HFFc6 (cell line): ENCODE measurements around the gene TENM4. TPM values are rescaled to one million over a fixed set of nuclear protein-coding genes. Genes with fewer than 3 reads are reported as not detected.

Experiments used
- DNase-seq: peaks from one replicate; pipeline ENCODE4 v3.0.0-alpha.2; 2018
- H3K27ac Mint-ChIP-seq: 2 replicates; pipeline ENCODE4 v1.8.0; 2020; ENCODE audit warnings: mild to moderate bottlenecking, mixed read lengths
- H3K27me3 Mint-ChIP-seq: 2 replicates; pipeline ENCODE4 v1.8.0; 2021; ENCODE audit warnings: mild to moderate bottlenecking, moderate library complexity, mixed read lengths; ENCODE audit not compliant: insufficient read depth
- H3K36me3 Mint-ChIP-seq: 2 replicates; pipeline ENCODE4 v1.8.0; 2021; ENCODE audit warnings: low read depth, mixed read lengths
- H3K4me1 Mint-ChIP-seq: 2 replicates; pipeline ENCODE4 v1.8.0; 2020; ENCODE audit warnings: low read depth, mixed read lengths
- H3K4me3 Mint-ChIP-seq: 2 replicates; pipeline ENCODE4 v1.8.0; 2020; ENCODE audit warnings: mild to moderate bottlenecking, moderate library complexity, mixed read lengths
- H3K9me3 Mint-ChIP-seq: 2 replicates; pipeline ENCODE4 v1.8.0; 2020; ENCODE audit warnings: mild to moderate bottlenecking, mixed read lengths
- total RNA-seq, 6 experiments: library from RNA; stranded (reverse); fragmentation: NEBNext Ultra II Directional; extraction: Animal tissue kit (Norgen Biotek cat#: 25700); gene quantifications; 2 replicates in 1 of 6; 3 replicates in 5 of 6; pipeline ENCODE4 v1.2.3, GENCODE V29; 2021
- TF ChIP-seq, protein P1 (sequence below): fragments of 200-600 bp; sonication (generic); IDR thresholded peaks from 2 replicates; pipeline ENCODE4 v1.5.0; 2021; ENCODE audit warnings: antibody characterized with exemption, mild to moderate bottlenecking

The TENM4 gene
- total RNA-seq, 6 experiments from 2014 or later, result 20.9 to 45.5 (median 26.5) TPM

DNA sequence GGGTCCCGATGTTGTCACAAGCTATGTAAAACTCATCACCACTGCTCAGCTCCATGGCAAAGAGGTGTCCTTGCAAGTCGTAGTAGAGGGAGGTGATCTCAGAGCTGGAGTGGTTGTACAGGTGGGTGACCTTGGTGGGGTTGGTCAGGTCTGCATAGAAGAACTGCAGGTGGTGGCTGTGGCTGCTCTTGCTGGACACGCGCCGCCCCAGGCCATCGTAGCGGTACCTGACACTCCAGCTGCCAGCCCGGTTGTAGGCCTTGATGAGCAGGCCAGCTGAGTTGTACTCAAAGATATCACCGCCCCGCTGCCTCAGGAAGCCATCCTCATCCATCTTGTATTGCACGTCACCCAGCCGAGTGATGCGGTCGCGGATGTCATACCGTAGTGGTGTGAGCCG is 771.6 kb downstream of the TENM4 start:
- peaks cover 2% of the 10 kb centered on the region; the same call in 1 of the 2 replicates for H3K27me3 Mint-ChIP-seq
- no peaks in the 10 kb centered on the region for H3K9me3 Mint-ChIP-seq
- no peak overlapping the region for H3K27ac Mint-ChIP-seq
- peaks cover 41% of the 10 kb centered on the region for H3K4me1 Mint-ChIP-seq
- no peak overlapping the region for H3K4me3 Mint-ChIP-seq
- DNase-seq, result no peak
- TF ChIP-seq, protein P1, sequence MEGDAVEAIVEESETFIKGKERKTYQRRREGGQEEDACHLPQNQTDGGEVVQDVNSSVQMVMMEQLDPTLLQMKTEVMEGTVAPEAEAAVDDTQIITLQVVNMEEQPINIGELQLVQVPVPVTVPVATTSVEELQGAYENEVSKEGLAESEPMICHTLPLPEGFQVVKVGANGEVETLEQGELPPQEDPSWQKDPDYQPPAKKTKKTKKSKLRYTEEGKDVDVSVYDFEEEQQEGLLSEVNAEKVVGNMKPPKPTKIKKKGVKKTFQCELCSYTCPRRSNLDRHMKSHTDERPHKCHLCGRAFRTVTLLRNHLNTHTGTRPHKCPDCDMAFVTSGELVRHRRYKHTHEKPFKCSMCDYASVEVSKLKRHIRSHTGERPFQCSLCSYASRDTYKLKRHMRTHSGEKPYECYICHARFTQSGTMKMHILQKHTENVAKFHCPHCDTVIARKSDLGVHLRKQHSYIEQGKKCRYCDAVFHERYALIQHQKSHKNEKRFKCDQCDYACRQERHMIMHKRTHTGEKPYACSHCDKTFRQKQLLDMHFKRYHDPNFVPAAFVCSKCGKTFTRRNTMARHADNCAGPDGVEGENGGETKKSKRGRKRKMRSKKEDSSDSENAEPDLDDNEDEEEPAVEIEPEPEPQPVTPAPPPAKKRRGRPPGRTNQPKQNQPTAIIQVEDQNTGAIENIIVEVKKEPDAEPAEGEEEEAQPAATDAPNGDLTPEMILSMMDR, result no peak
- peaks cover 36% of the 10 kb centered on the region for H3K36me3 Mint-ChIP-seq

DNA sequence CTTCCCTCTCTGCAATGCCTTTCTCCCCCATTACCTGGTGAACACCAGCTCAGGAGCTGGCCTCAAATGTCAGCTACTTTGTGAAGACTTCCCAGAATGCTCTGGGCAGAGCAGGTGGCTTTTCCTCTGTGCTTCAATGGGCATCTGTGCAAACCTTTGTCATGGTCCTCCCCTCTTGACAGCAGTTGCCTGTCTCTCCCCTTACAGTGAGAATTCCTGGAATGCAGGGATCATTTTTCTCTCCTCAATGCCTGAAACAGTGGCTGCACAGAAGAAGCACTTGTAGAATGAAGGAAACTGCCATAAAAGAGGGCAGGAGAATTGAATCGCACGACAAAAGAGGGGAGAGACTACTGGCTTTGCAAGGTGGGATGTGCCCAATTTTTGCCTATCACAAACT is 773.4 kb downstream of the TENM4 start:
- Mint-ChIP-seq H3K4me3 (no peak overlapping the region), H3K36me3 (peaks cover 48% of the 10 kb centered on the region), H3K27ac (no peak overlapping the region), H3K9me3 (no peaks in the 10 kb centered on the region), H3K4me1 (peaks cover 59% of the 10 kb centered on the region), H3K27me3 (peaks cover 2% of the 10 kb centered on the region; the same call in 1 of the 2 replicates)
- TF ChIP-seq, protein P1, result no peak
- no peak for DNase-seq

DNA sequence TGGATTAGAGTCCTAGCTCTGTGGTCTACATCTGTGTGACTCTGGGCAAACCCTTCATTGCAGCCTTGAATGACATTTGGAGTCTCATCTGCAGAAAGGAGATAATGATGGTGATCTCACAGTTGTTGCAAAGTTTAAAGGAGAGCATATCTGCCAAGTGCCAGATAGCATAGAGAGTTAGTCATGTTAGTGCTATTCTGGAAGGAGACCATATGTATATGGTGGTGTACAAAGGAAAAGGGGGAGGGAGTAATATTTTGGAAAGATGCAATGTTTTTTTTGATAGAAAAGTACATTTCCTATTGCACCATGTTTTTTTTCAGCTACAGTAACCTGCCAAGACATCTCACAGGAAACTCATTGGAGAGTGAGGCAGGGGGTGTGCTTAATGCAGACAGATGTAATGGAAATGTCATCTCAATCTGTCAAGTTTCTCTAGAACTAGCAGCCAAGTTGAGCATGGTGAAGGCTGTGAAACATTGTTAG is 774.1 kb downstream of the TENM4 start:
- H3K27me3 Mint-ChIP-seq, result peaks cover 2% of the 10 kb centered on the region; the same call in 1 of the 2 replicates
- H3K36me3 Mint-ChIP-seq, result peaks cover 46% of the 10 kb centered on the region
- H3K9me3 Mint-ChIP-seq, result no peaks in the 10 kb centered on the region
- TF ChIP-seq, protein P1, result no peak
- peaks cover 59% of the 10 kb centered on the region for H3K4me1 Mint-ChIP-seq
- H3K4me3 Mint-ChIP-seq, result no peak overlapping the region
- 0 out of 2 replicates have a peak overlapping the region, but pooled peaks have one; percentile 0 for H3K27ac Mint-ChIP-seq
- DNase-seq, result peak; percentile 58

DNA sequence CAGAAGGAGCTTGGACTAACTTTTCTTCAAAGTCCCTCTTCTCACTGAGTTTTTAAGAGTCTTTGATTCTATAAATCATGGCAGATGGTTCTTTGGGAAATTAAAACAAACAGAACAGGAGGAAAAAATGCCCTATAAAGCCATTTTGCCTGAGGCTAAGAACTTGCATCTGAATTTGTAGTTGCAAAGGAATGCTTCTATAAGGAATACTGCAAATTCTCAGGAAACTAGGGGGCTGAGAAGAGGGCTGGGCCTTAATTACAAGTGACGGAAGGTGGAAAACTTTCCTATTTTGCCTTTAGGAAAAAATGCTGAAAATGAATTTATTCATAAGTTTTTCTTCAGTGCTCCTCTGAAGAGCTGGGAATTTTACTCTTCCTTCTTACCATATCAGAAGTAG is 776.2 kb downstream of the TENM4 start:
- peaks cover 59% of the 10 kb centered on the region for H3K4me1 Mint-ChIP-seq
- peak overlapping the region; percentile 1 for H3K27ac Mint-ChIP-seq
- peaks cover 2% of the 10 kb centered on the region; the same call in 1 of the 2 replicates for H3K27me3 Mint-ChIP-seq
- H3K4me3 Mint-ChIP-seq, result peak overlapping the region; percentile 7
- peak; percentile 78 for DNase-seq
- H3K36me3 Mint-ChIP-seq, result peaks cover 27% of the 10 kb centered on the region
- TF ChIP-seq, protein P1, result no peak
- no peaks in the 10 kb centered on the region for H3K9me3 Mint-ChIP-seq

DNA sequence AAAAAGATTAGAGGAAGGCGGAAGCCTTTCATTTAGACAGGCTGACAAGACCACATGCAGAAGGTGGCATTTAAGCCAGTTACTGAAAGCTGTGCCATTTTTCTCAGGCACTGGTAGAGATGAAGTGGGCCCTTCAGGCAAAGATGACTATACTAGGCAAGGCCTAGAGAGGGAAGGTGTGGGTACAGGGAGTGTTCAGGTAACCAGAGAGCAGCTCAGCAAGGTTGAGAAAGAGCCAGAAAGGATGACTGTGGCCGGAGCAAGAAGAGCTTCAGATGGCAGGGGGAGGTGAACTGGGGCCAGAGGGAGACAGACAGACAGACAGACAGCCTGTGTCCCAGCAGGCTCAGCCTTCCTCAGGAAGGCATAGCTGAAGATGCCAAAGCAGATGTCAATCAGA is 778.0 kb downstream of the TENM4 start:
- peaks cover 26% of the 10 kb centered on the region for H3K36me3 Mint-ChIP-seq
- H3K9me3 Mint-ChIP-seq, result no peaks in the 10 kb centered on the region
- no peak for DNase-seq
- TF ChIP-seq, protein P1, result no peak
- no peak overlapping the region for H3K27ac Mint-ChIP-seq
- peaks cover 54% of the 10 kb centered on the region for H3K4me1 Mint-ChIP-seq
- H3K27me3 Mint-ChIP-seq, result peaks cover 3% of the 10 kb centered on the region; the same call in 1 of the 2 replicates
- no peak overlapping the region for H3K4me3 Mint-ChIP-seq
